BLaER1 (cell line): ENCODE data around the gene FAM83C.
A peak's percentile ranks its signal among the peaks of the same experiment; 100 is the strongest.

Source experiments
- H3K27ac ChIP-seq: shearing (Covaris generic); formaldehyde crosslinking; 2 replicates; pipeline ENCODE4 v1.8.1; 2022
- H3K27me3 ChIP-seq: shearing (Covaris generic); formaldehyde crosslinking; 2 replicates; pipeline ENCODE4 v1.8.1; 2022
- H3K36me3 ChIP-seq: shearing (Covaris generic); formaldehyde crosslinking; 2 replicates; pipeline ENCODE4 v1.8.1; 2022
- H3K4me1 ChIP-seq: shearing (Covaris generic); formaldehyde crosslinking; 2 replicates; pipeline ENCODE4 v1.8.1; 2022
- H3K4me2 ChIP-seq: shearing (Covaris generic); formaldehyde crosslinking; 2 replicates; pipeline ENCODE4 v1.8.1; 2022
- H3K4me3 ChIP-seq: shearing (Covaris generic); formaldehyde crosslinking; 2 replicates; pipeline ENCODE4 v1.8.1; 2022
- H3K9ac ChIP-seq: shearing (Covaris generic); formaldehyde crosslinking; 2 replicates; pipeline ENCODE4 v1.8.1; 2022
- H3K9me3 ChIP-seq: shearing (Covaris generic); formaldehyde crosslinking; 2 replicates; pipeline ENCODE4 v1.8.1; 2022
- H4K20me1 ChIP-seq: shearing (Covaris generic); formaldehyde crosslinking; 2 replicates; pipeline ENCODE4 v1.8.1; 2022
- Cebpa-rat ChIP-seq: shearing (Covaris generic); IDR thresholded peaks from 2 replicates; pipeline ENCODE4 v1.8.1; 2022

Gene FAM83C

GRCh38 chr20:35277127-35277526, 15.1 kb downstream of the FAM83C start:
- H3K27ac ChIP-seq = peak overlapping the region; percentile 70

GRCh38 chr20:35276408-35276807, 15.8 kb downstream of the FAM83C start:
- no peaks in the 10 kb centered on the region for H3K9me3 ChIP-seq
- TF ChIP-seq Cebpa-rat = no peak
- peaks cover 26% of the 10 kb centered on the region for H3K4me1 ChIP-seq
- peak overlapping the region; percentile 94 for H3K4me2 ChIP-seq
- H3K27me3 ChIP-seq = no peaks in the 10 kb centered on the region
- peak overlapping the region; percentile 69 for H3K4me3 ChIP-seq
- peaks cover 63% of the 10 kb centered on the region for H4K20me1 ChIP-seq
- H3K9ac ChIP-seq = peak overlapping the region; percentile 85
- H3K27ac ChIP-seq = peak overlapping the region; percentile 70
- H3K36me3 ChIP-seq = peaks cover 69% of the 10 kb centered on the region

More at GRCh38 chr20:35277127-35277526, 15.1 kb downstream of the FAM83C start:
- Histone ChIP-seq H4K20me1 (peaks cover 63% of the 10 kb centered on the region), H3K4me2 (peak overlapping the region; percentile 94), H3K9me3 (no peaks in the 10 kb centered on the region), H3K4me3 (peak overlapping the region; percentile 69), H3K4me1 (peaks cover 21% of the 10 kb centered on the region), H3K27me3 (no peaks in the 10 kb centered on the region), H3K36me3 (peaks cover 72% of the 10 kb centered on the region), H3K9ac (peak overlapping the region; percentile 85)
- no peak for TF ChIP-seq Cebpa-rat

- H3K27ac ChIP-seq = 0 out of 2 replicates have a peak overlapping the region, but pooled peaks have one; percentile 70
Observed at GRCh38 chr20:35275741-35276251, 16.4 kb downstream of the FAM83C start.

GRCh38 chr20:35274172-35275092, 17.8 kb downstream of the FAM83C start:
- Histone ChIP-seq H3K27me3 (no peaks in the 10 kb centered on the region), H3K4me1 (peaks cover 34% of the 10 kb centered on the region), H3K36me3 (peaks cover 69% of the 10 kb centered on the region), H3K4me2 (no peak overlapping the region), H3K9ac (no peak overlapping the region), H3K4me3 (no peak overlapping the region), H3K27ac (no peak overlapping the region), H3K9me3 (no peaks in the 10 kb centered on the region), H4K20me1 (peaks cover 48% of the 10 kb centered on the region; the same call in 1 of the 2 replicates)
- TF ChIP-seq Cebpa-rat = no peak

More at GRCh38 chr20:35275741-35276251, 16.4 kb downstream of the FAM83C start:
- Histone ChIP-seq H3K4me2 (peak overlapping the region; percentile 94; the same call in 1 of the 2 replicates), H3K9me3 (no peaks in the 10 kb centered on the region), H3K27me3 (no peaks in the 10 kb centered on the region), H3K36me3 (peaks cover 69% of the 10 kb centered on the region), H4K20me1 (peaks cover 59% of the 10 kb centered on the region), H3K9ac (peak overlapping the region; percentile 85), H3K4me3 (no peak overlapping the region), H3K4me1 (peaks cover 32% of the 10 kb centered on the region)
- TF ChIP-seq Cebpa-rat = no peak

- Histone ChIP-seq H4K20me1 (peaks cover 49% of the 10 kb centered on the region; the same call in 1 of the 2 replicates), H3K9ac (no peak overlapping the region), H3K36me3 (peaks cover 62% of the 10 kb centered on the region), H3K4me1 (peaks cover 32% of the 10 kb centered on the region), H3K27me3 (no peaks in the 10 kb centered on the region), H3K4me3 (no peak overlapping the region), H3K9me3 (no peaks in the 10 kb centered on the region), H3K4me2 (no peak overlapping the region), H3K27ac (no peak overlapping the region)
- no peak for TF ChIP-seq Cebpa-rat
Observed at GRCh38 chr20:35273449-35274171, 18.6 kb downstream of the FAM83C start.

- no peak for TF ChIP-seq Cebpa-rat
- no peak overlapping the region for H3K27ac ChIP-seq
- H3K36me3 ChIP-seq = peaks cover 73% of the 10 kb centered on the region
- H3K27me3 ChIP-seq = no peaks in the 10 kb centered on the region
- H3K9me3 ChIP-seq = no peaks in the 10 kb centered on the region
- H3K9ac ChIP-seq = no peak overlapping the region
- H3K4me3 ChIP-seq = no peak overlapping the region
- H4K20me1 ChIP-seq = peaks cover 59% of the 10 kb centered on the region; the same call in 1 of the 2 replicates
- peaks cover 25% of the 10 kb centered on the region for H3K4me1 ChIP-seq
- H3K4me2 ChIP-seq = no peak overlapping the region
Observed at GRCh38 chr20:35271904-35272303, 20.3 kb downstream of the FAM83C start.

GRCh38 chr20:35271073-35271882, 20.9 kb downstream of the FAM83C start:
- H3K4me2 ChIP-seq = no peak overlapping the region
- peaks cover 19% of the 10 kb centered on the region for H3K4me1 ChIP-seq
- no peak for TF ChIP-seq Cebpa-rat
- H3K9me3 ChIP-seq = no peaks in the 10 kb centered on the region
- H3K27ac ChIP-seq = no peak overlapping the region
- H4K20me1 ChIP-seq = peaks cover 59% of the 10 kb centered on the region; the same call in 1 of the 2 replicates
- no peak overlapping the region for H3K4me3 ChIP-seq
- peaks cover 77% of the 10 kb centered on the region for H3K36me3 ChIP-seq
- no peak overlapping the region for H3K9ac ChIP-seq
- no peaks in the 10 kb centered on the region for H3K27me3 ChIP-seq

GRCh38 chr20:35270021-35270902, 22.0 kb downstream of the FAM83C start:
- no peaks in the 10 kb centered on the region for H3K9me3 ChIP-seq
- TF ChIP-seq Cebpa-rat = no peak
- peaks cover 49% of the 10 kb centered on the region; the same call in 1 of the 2 replicates for H4K20me1 ChIP-seq
- 0 out of 2 replicates have a peak, but pooled peaks cover 14% of the 10 kb centered on the region for H3K4me1 ChIP-seq
- H3K9ac ChIP-seq = no peak overlapping the region
- no peak overlapping the region for H3K4me2 ChIP-seq
- H3K4me3 ChIP-seq = no peak overlapping the region
- H3K36me3 ChIP-seq = peaks cover 69% of the 10 kb centered on the region
- no peak overlapping the region for H3K27ac ChIP-seq
- H3K27me3 ChIP-seq = no peaks in the 10 kb centered on the region
